Neural cell (in vitro differentiated cells): Measurements from ENCODE around the gene FOXRED1.

Experiments used
- CTCF ChIP-seq: fragments of 450-650 bp; IDR thresholded peaks from 2 replicates; pipeline ENCODE4 v1.5.1; 2014; ENCODE audit warnings: antibody characterized with exemption, mild to moderate bottlenecking, moderate library complexity; ENCODE audit not compliant: poor library complexity, severe bottlenecking
- EZH2 ChIP-seq: fragments of 200-600, 300-800 bp; shearing (Covaris generic), sonication (generic); IDR thresholded peaks from 2 replicates; pipeline ENCODE4 v1.6.1; 2014; ENCODE audit warnings: antibody characterized with exemption, low read length, borderline replicate concordance, mild to moderate bottlenecking; ENCODE audit not compliant: insufficient read depth, poor library complexity, severe bottlenecking
- RAD21 ChIP-seq: fragments of 450-650 bp; conservative IDR thresholded peaks from 2 replicates; pipeline ENCODE4 v1.6.1; 2014; ENCODE audit warnings: antibody characterized with exemption, mild to moderate bottlenecking, moderate library complexity

GRCh38 chr11:126279191-126279590 lies 10.2 kb downstream of the FOXRED1 start:
- TF ChIP-seq CTCF (no peak), EZH2 (no peak), RAD21 (no peak)
